GM12891 (cell line): ENCODE results near the gene CRTC3.
"Not testable (repeated sequence)": the region's sequence is repeated elsewhere in the genome, so short reads cannot be mapped to it uniquely, and the experiment has no call there.

ENCODE experiments used
- DNase-seq: peaks from one replicate; pipeline ENCODE4 v3.0.0; 2011; ENCODE audit warnings: low spot score; ENCODE audit not compliant: insufficient read length
- FAIRE-seq: peaks from 2 replicates; lab custom pipeline; 2011; peaks lifted over from hg19 to GRCh38; lab: Jason Lieb, UNC
- PAX5 ChIP-seq: IDR thresholded peaks from 2 replicates; pipeline ENCODE4 v1.6.1; 2011; ENCODE audit warnings: low read length, moderate library complexity, mild to moderate bottlenecking; ENCODE audit not compliant: insufficient read depth, severe bottlenecking
- POLR2A ChIP-seq: IDR thresholded peaks from 2 replicates; pipeline ENCODE4 v1.6.1; 2011; ENCODE audit warnings: low read depth, low read length, control low read depth
- POLR2AphosphoS5 ChIP-seq: IDR thresholded peaks from 2 replicates; pipeline ENCODE4 v1.6.1; 2011; ENCODE audit warnings: low read depth, low read length, control low read depth
- POU2F2 ChIP-seq: IDR thresholded peaks from 2 replicates; pipeline ENCODE4 v1.6.1; 2011; ENCODE audit warnings: low read depth, mild to moderate bottlenecking, control low read depth, low read length, moderate library complexity
- SPI1 ChIP-seq: IDR thresholded peaks from 2 replicates; pipeline ENCODE4 v1.6.1; 2011; ENCODE audit warnings: low read depth, low read length, control low read depth
- TAF1 ChIP-seq: IDR thresholded peaks from 2 replicates; pipeline ENCODE4 v1.6.1; 2011; ENCODE audit warnings: low read depth, low read length, control low read depth

Gene CRTC3

DNA sequence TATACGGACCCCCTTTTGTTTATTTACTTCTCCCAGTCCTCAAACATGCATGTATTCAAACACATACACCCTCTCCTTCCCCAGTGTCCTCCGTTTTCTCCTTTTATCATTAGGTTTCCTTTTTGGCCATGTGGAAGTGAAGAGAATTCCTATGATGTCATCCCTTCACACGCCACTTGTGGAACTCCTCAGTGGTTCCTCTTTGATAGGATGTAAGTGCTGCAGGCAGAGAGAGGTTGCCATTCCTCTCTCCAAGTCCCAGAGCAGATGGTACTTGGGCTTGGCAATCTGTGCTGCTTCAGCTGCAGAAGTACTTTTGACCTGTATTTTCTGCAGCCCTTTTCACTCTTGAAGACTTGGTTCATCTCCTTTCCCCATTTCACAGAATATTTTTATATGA, 32.9 kb upstream of the CRTC3 start:
- DNase-seq (no peak), FAIRE-seq (no peak)
- TF ChIP-seq SPI1 (no peak), TAF1 (no peak), POLR2A (no peak), POU2F2 (no peak), POLR2AphosphoS5 (no peak), PAX5 (no peak)

DNA sequence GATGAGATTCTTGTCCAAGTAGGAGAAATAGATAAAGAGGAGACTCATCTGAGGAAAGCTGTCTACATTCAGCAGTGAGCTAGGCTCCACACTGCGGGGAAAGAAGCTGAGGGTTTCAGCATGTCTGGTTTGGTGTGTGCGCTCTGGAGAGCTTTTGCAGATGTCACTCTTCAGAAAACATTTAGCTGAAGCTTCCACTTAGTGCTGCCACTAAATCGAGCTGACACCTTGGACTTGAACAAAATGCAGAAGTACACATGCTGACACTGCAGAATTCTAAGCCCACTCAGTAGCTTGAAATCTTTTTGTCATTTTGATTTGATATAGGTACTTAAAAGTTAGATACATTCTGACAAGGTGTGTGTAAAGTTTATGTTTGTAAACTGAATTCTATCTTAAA, 32.3 kb upstream of the CRTC3 start:
- no peak for TF ChIP-seq PAX5
- DNase-seq: no peak
- FAIRE-seq: no peak

DNA sequence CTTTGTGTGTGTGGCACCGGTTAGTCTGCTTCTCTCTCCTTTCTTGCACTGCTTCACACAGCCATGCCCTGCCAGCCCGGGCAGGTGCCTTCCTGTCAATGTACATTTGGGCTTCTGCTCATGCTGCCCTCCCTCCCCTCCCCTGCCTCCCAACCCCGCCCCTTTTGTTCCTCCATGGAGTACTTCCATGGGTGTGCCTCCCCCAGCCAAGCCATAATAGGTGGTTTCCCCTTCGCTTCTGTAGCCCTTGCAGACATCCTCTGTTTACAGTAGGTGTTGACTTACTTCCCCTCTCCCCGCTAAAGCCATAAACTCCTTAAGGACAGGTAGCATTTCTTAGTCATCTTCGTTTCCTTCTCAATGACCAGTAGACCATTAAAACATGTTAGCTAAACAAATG, 31.8 kb upstream of the CRTC3 start:
- FAIRE-seq: no peak
- no peak for TF ChIP-seq PAX5
- no peak for TF ChIP-seq POLR2A
- no peak for TF ChIP-seq SPI1
- no peak for TF ChIP-seq POU2F2
- TF ChIP-seq TAF1: no peak
- no peak for TF ChIP-seq POLR2AphosphoS5
- DNase-seq: no peak

DNA sequence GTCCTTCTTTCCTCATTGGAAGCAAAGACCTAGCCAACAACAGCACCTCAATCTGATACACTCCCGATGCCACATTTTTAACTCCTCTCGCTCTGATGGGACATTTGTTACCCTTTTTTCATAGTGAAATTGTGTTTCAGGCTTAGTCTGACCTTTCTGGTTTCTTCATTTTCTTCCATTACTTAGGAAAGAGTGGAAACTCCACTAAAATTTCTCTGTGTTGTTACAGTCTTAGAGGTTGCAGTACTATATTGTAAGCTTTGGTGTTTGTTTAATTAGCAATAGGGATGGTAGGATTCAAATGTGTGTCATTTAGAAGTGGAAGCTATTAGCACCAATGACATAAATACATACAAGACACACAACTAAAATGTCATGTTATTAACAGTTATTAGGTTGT, 29.6 kb upstream of the CRTC3 start:
- no peak for TF ChIP-seq POLR2A
- TF ChIP-seq POU2F2: no peak
- no peak for TF ChIP-seq PAX5
- TF ChIP-seq TAF1: no peak
- no peak for TF ChIP-seq POLR2AphosphoS5
- TF ChIP-seq SPI1: no peak
- DNase-seq (no peak), FAIRE-seq (no peak)

DNA sequence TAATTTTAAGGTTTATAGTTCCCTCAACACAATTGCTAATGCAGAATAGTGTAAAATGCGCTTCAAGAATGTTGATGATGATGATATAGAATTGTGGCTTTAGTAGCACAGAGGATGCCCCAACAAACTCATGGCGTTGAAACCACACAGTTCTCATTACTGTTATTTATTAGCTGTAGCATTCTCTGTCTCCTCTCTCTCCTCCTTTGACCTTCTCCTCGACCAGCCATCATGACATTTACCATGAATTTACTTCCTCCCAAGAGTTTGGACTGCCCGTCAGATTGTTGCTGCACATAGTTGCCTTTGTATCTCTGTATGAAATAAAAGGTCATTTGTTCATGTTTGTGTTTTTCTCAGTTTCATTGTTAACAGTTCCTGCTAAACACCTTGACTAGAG, 27.8 kb upstream of the CRTC3 start:
- no peak for FAIRE-seq
- no peak for DNase-seq
- no peak for TF ChIP-seq POLR2A
- TF ChIP-seq SPI1: no peak
- no peak for TF ChIP-seq POLR2AphosphoS5
- no peak for TF ChIP-seq PAX5
- TF ChIP-seq TAF1: no peak
- no peak for TF ChIP-seq POU2F2

DNA sequence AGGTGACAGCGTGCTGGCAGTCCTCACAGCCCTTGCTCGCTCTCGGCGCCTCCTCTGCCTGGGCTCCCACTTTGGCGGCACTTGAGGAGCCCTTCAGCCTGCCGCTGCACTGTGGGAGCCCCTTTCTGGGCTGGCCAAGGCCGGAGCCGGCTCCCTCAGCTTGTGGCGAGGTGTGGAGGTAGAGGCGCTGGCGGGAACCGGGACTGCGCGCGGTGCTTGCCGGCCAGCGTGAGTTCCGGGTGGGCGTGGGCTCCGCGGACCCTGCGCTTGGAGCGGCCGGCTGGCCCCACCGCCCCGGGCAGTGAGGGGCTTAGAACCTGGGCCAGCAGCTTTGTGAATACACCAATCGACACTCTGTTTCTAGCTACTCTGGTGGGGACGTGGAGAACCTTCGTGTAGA, 18.9 kb upstream of the CRTC3 start:
- not testable (repeated sequence) for DNase-seq, FAIRE-seq

DNA sequence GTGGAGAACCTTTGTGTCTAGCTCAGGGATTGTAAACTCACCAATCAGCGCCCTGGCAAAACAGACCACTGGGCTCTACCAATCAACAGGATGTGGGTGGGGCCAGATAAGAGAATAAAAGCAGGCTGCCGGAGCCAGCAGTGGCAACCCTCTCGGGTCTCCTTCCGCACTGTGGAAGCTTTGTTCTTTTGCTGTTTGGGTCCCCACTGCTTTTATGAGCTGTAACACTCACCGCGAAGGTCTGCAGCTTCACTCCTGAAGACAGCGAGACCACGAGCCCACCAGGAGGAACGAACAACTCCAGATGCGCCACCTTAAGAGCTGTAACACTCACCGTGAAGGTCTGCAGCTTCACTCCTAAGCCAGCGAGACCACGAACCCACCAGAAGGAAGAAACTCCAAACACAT, 18.5 kb upstream of the CRTC3 start:
- DNase-seq, FAIRE-seq: not testable (repeated sequence)

DNA sequence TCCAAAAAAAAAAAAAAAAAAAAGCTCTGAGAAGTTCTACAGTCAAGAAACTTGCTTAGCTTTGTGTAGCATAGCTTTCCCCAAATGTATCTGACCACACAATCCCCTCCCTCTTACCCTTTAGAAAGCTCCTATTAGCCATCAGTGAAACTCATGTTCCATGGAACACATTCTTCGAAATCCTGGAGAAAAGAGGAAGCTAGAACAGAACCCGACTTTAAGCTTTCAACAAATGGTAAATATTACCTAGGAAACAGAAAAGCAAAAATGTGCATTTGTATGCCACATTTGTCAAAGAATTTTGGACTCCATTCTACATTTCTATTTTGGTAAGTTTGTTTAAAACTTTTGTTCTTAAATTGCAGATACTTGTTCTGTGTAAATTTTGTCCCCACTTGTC, 17.4 kb upstream of the CRTC3 start:
- DNase-seq (no peak), FAIRE-seq (no peak)
- TF ChIP-seq POLR2A (no peak), TAF1 (no peak), POLR2AphosphoS5 (no peak), PAX5 (no peak), SPI1 (no peak), POU2F2 (no peak)

DNA sequence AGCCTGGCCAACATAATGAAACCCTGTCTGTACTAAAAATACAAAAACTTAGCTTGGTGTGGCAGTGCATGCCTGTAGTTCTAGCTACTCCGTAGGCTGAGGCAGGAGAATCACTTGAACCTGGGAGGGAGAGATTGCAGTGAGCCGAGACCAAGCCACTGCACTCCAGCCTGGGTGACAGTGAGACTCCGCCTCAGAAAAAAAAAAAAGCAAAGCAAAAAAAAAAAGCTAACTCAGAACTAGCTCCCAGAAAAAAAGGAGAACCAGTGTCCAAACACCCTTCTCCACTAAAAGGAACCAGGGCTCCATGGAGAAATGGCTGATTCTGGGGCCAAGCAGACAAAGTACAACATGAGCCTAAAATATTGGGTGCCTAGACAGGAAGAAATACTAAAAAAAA, 16.7 kb upstream of the CRTC3 start:
- FAIRE-seq (no peak), DNase-seq (no peak)
- TF ChIP-seq PAX5: no peak
- TF ChIP-seq TAF1: no peak
- TF ChIP-seq POLR2AphosphoS5: no peak
- TF ChIP-seq POU2F2: no peak
- TF ChIP-seq SPI1: no peak
- no peak for TF ChIP-seq POLR2A

DNA sequence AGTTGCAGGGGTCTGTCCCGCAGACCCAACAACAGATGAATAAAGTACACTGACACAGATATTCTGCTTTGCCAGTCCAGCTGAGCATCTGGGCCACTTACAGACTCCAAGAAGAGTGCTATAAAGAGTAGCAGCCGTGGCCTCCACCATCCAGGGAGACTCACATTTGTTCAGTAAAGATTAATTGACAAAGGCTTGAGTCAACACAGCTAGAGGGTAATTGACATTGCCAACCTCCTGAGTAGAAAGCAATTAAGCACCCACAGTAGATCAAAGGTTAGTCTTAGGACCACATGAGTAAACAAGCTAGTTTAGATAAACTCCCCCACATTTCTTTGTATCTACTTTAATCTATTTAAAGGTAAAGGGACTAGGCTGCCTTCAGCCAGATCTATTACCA, 16.3 kb upstream of the CRTC3 start:
- TF ChIP-seq TAF1: no peak
- TF ChIP-seq PAX5: no peak
- TF ChIP-seq POLR2AphosphoS5: no peak
- TF ChIP-seq SPI1: no peak
- TF ChIP-seq POU2F2: no peak
- TF ChIP-seq POLR2A: no peak
- FAIRE-seq: no peak
- DNase-seq: no peak

DNA sequence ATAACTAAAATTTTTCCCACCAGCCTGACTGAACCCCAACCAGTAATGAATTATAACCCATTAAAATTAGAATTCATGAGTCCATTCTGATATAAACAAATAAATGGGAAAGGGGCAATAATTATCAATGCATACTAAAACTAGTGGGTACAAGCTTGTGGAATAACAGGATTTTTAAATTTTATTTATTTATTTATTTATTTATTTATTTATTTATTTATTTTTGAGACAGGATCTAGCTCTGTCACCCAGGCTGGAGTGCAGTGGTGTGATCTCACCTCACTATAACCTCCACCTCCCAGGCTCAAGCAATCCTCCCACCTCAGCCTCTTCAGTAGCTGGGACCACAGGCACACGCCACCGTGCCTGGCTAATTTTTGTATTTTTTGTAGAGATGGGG, 15.8 kb upstream of the CRTC3 start:
- FAIRE-seq, DNase-seq: not testable (repeated sequence)

DNA sequence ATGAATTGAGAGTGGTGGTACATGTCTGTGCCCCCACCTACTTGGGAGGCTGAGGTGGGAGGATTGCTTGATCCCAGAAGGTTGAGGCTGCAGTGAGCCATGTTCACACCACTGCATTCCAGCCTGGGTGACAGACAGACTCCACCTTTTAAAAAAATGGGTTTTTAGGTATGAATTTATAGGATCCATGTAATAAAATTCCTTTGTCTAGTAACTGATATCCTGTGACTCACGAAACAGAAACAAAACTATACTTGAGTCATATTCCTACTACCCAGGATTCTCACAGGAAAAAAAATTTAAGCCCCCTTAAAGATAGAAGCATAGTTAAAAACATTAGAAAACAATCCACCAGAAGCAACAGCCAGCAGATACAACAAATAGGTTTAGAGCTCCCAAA, 10.0 kb upstream of the CRTC3 start:
- TF ChIP-seq POLR2AphosphoS5: no peak
- no peak for TF ChIP-seq POLR2A
- TF ChIP-seq SPI1: no peak
- DNase-seq: no peak
- no peak for FAIRE-seq
